Panc1 (cell line): ENCODE data around the gene TLCD5. TPM values are rescaled to one million over a fixed set of nuclear protein-coding genes. Genes with fewer than 3 reads are reported as not detected.

ENCODE experiments used
- ATAC-seq: fragments of 200-7000 bp; cut with Tn5 transposase; 2 replicates; pipeline ENCODE4 v1.9.1; 2020; ENCODE audit warnings: mild to moderate bottlenecking, moderate library complexity
- BruUV-seq: library from RNA; stranded (reverse); fragments of 400-500 nt; replicated peaks from 2 replicates; lab custom pipeline; 2021; lab: Mats Ljungman, UMichigan
- CTCF ChIA-PET: fragments of 300-600 bp; sonication (Branson Sonifier 250); formaldehyde crosslinking; loops from one replicate; lab custom pipeline; 2022; ENCODE audit warnings: antibody characterized with exemption; lab: Charles Lee
- POLR2A ChIA-PET: fragments of 300-600 bp; sonication (Branson Sonifier 250); formaldehyde crosslinking; loops from one replicate; lab custom pipeline; 2022; ENCODE audit warnings: antibody characterized with exemption; lab: Charles Lee
- DNase-seq: peaks from one replicate; pipeline ENCODE4 v3.0.0-alpha.2; 2010; ENCODE audit warnings: low read depth, low spot score
- H3K27ac ChIP-seq: 2 replicates; pipeline ENCODE4 v1.5.1; 2011; ENCODE audit warnings: mild to moderate bottlenecking, low read length, inconsistent platforms
- H3K27me3 ChIP-seq: fragments of 200-500 bp; sonication (Bioruptor generic); 2 replicates; pipeline ENCODE4 v1.6.0; 2014; ENCODE audit warnings: low read length, inconsistent platforms; ENCODE audit not compliant: control insufficient read depth, insufficient read depth
- H3K36me3 ChIP-seq: fragments of 200-500 bp; sonication (Bioruptor generic); 2 replicates; pipeline ENCODE4 v1.5.1; 2014; ENCODE audit warnings: inconsistent platforms, mild to moderate bottlenecking, low read length, moderate library complexity; ENCODE audit not compliant: control insufficient read depth, insufficient read depth
- H3K4me1 ChIP-seq: 2 replicates; pipeline ENCODE4 v1.5.1; 2011; ENCODE audit warnings: inconsistent platforms, mild to moderate bottlenecking, low read length, moderate library complexity; ENCODE audit not compliant: control insufficient read depth, insufficient read depth
- H3K4me3 ChIP-seq, 2 experiments: 2 replicates each; pipeline ENCODE4 v1.5.1; 2011 to 2012; ENCODE audit warnings: low read depth in 2 of 2, low read length in 2 of 2, mild to moderate bottlenecking in 2 of 2, inconsistent platforms in 1 of 2, moderate library complexity in 1 of 2
- H3K9me3 ChIP-seq: fragments of 200-500 bp; sonication (Bioruptor generic); 2 replicates; pipeline ENCODE4 v1.5.1; 2014; ENCODE audit warnings: low read depth, mild to moderate bottlenecking, inconsistent platforms, low read length, moderate library complexity; ENCODE audit not compliant: control insufficient read depth, insufficient read depth
- CTCF ChIP-seq: fragments of 450-650 bp; IDR thresholded peaks from 2 replicates; pipeline ENCODE4 v1.5.1; 2017; ENCODE audit warnings: mild to moderate bottlenecking
- POLR2AphosphoS5 ChIP-seq: IDR thresholded peaks from 2 replicates; pipeline ENCODE4 v1.6.1; 2012; ENCODE audit warnings: mild to moderate bottlenecking, low read depth, low read length, moderate library complexity
- REST ChIP-seq, 2 experiments: IDR thresholded peaks; 2 replicates each; pipeline ENCODE4 v1.6.1; 2011 to 2012; ENCODE audit warnings: low read depth in 2 of 2, control low read depth in 1 of 2, low read length in 1 of 2, mild to moderate bottlenecking in 1 of 2, moderate library complexity in 1 of 2; ENCODE audit not compliant: insufficient read depth in 1 of 2
- SIN3A ChIP-seq: IDR thresholded peaks from 2 replicates; pipeline ENCODE4 v1.6.1; 2012; ENCODE audit warnings: low read depth, mild to moderate bottlenecking, low read length, moderate library complexity, borderline replicate concordance; ENCODE audit not compliant: insufficient read depth
- TCF7L2 ChIP-seq: IDR thresholded peaks from 2 replicates; pipeline ENCODE4 v1.6.1; 2011; ENCODE audit warnings: mild to moderate bottlenecking, low read depth, low read length, inconsistent platforms
- in situ Hi-C: cut with HindIII; loops from 2 replicates; pipeline ENCODE4 v1.10.0; 2016; ENCODE audit warnings: low sequenced_read_pairs, low pct_unique_long_range_greater_than_20kb
- intact Hi-C: fragments of 100-400 bp; cut with micrococcal nuclease; formaldehyde crosslinking; loops from one replicate; pipeline ENCODE4 v1.10.0; 2022; ENCODE audit not compliant: unreplicated experiment
- total RNA-seq: library from RNA; stranded (reverse); gene quantifications from one replicate; pipeline ENCODE4 v1.2.1, GENCODE V29; 2021; ENCODE audit not compliant: unreplicated experiment

Gene TLCD5
- total RNA-seq, 1 experiment from 2014 or later = 22.8 TPM

GRCh38 chr11:120335908-120336640 lies 11.0 kb downstream of the TLCD5 start, which contains the start of gene ARHGEF12:
ARHGEF12 (plus strand) TSS chr11:120336413; CDS start chr11:120337244, 831 bp downstream.
- BruUV-seq = no TSS peak
- H3K4me1 ChIP-seq = peaks cover 53% of the 10 kb centered on the region

More at GRCh38 chr11:120335908-120336640, 11.0 kb downstream of the TLCD5 start, which contains the start of gene ARHGEF12:
- DNase-seq = no peak
- H3K36me3 ChIP-seq = no peaks in the 10 kb centered on the region
- peak within 1 kb of the TSS; percentile 85 to 96 for H3K4me3 ChIP-seq
- H3K27me3 ChIP-seq = no peaks in the 10 kb centered on the region
- in situ Hi-C loops = no loop called here
- ChIA-PET POLR2A (interaction anchor here (1.2 kb wide), 1 partner anchor 88 kb away, joined by 3 read pairs; no protein-coding TSS in a partner anchor), CTCF (no interaction called here)
- intact Hi-C loops = loop anchor here (2.0 kb wide), 1 partner anchor 65 kb away; no protein-coding TSS in a partner anchor
- ATAC-seq = peak; percentile 77
- H3K27ac ChIP-seq = peak within 1 kb of the TSS; percentile 98
- no peaks in the 10 kb centered on the region for H3K9me3 ChIP-seq
- TF ChIP-seq SIN3A (peak; percentile 78), TCF7L2 (peak; percentile 93), REST (IDR thresholded peaks at IDR 0.05; ENCODE audit: insufficient read depth in 1 of 2, low read depth in 2 of 2, low read length in 1 of 2) (0 out of 4 replicates have a peak, but pooled peaks of 1 of the 2 experiments have one; percentile 31), POLR2AphosphoS5 (peak; percentile 66), CTCF (peak; percentile 92)
